Measurements from ENCODE around the gene FNDC3A. TPM values are rescaled to one million over a fixed set of nuclear protein-coding genes. Genes with fewer than 3 reads are reported as not detected.

FNDC3A gene
- total RNA-seq, 4 donors from 2014 or later = 21.9 to 59.7 (median 40.1) TPM

- Histone ChIP-seq H3K36me3 (peaks cover 0 to 2% (median 0%) of the 10 kb centered on the region in 4 donors), H3K27me3 (peaks cover 24% of the 10 kb centered on the region), H3K9me3 (no peaks in the 10 kb centered on the region), H3K27ac (no peak overlapping the region), H3K4me1 (peaks cover 0 to 26% (median 5%) of the 10 kb centered on the region in 4 donors), H3K4me3 (no peak overlapping the region)
- no peak for DNase-seq
- TF ChIP-seq POLR2A (IDR thresholded peaks at IDR 0.05) (no peak), EP300 (IDR thresholded peaks at IDR 0.05; ENCODE audit: low read depth) (no peak), CTCF (IDR thresholded peaks at IDR 0.05) (no peak), POLR2AphosphoS5 (IDR thresholded peaks at IDR 0.05) (no peak)
- intact Hi-C loops (cut with DNase I; ENCODE audit: low total_unique reads) (no loop called here), in situ Hi-C loops (cut with MboI; ENCODE audit: low pct_ligation_motif_present in 1 of 4, low pct_unique_long_range_greater_than_20kb in 1 of 4, low sequenced_read_pairs in 3 of 4) (no loop called here)
- 61 to 65% methylated on average over 4 to 6 of the region's 6 CpGs for WGBS, 2 donors (ENCODE audit: low coverage in 1 of 2)
These were observed 238.5 kb downstream of the FNDC3A start for GRCh38 chr13:49213997-49214916.

DNA sequence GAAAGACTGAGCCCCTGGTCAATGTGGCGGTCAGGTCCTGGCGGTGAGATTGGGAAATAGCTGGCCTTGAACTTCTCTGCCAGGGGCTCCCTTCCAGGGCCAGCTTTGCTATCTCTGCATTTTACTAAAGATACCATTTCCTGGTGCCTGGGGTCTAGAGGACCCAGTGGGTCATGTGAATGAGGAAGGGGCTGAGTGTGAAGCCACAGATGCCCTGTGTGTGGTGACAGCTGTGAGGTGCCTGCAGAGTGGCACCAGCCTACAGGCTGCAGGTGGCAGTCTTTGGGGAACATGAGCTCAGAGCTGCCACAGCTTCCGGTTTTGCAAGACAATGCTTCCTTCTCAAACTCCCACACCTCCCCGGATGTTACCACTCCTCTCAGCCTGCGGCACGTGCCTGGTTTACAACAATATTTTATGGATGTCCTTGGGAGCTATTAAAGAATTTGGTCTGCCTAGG lies 239.2 kb downstream of the FNDC3A start:
- in situ Hi-C loops (cut with MboI; ENCODE audit: low pct_ligation_motif_present in 1 of 4, low pct_unique_long_range_greater_than_20kb in 1 of 4, low sequenced_read_pairs in 3 of 4) = no loop called here
- Histone ChIP-seq H3K36me3 (no peaks in the 10 kb centered on the region), H3K9me3 (no peaks in the 10 kb centered on the region), H3K27ac (no peak overlapping the region), H3K27me3 (peaks cover 31% of the 10 kb centered on the region), H3K4me1 (peaks cover 0 to 33% (median 5%) of the 10 kb centered on the region in 4 donors), H3K4me3 (no peak overlapping the region)
- TF ChIP-seq POLR2A (IDR thresholded peaks at IDR 0.05) (no peak), EP300 (IDR thresholded peaks at IDR 0.05; ENCODE audit: low read depth) (no peak), CTCF (IDR thresholded peaks at IDR 0.05) (peak in 1 of 5 experiments; percentile 19), POLR2AphosphoS5 (IDR thresholded peaks at IDR 0.05) (no peak)
- 38% methylated on average over 6 of the region's 6 CpGs; no CpG with 5 or more reads in 1 of the 2 donors for WGBS, 2 donors (ENCODE audit: low coverage in 1 of 2)
- intact Hi-C loops (cut with DNase I; ENCODE audit: low total_unique reads) = no loop called here
- peak; percentile 45 for DNase-seq

GRCh38 chr13:49216334-49216733 lies 240.6 kb downstream of the FNDC3A start:
- Histone ChIP-seq H3K4me1 (peaks cover 6 to 41% (median 9%) of the 10 kb centered on the region in 4 donors), H3K27me3 (peaks cover 45% of the 10 kb centered on the region), H3K4me3 (no peak overlapping the region), H3K36me3 (no peaks in the 10 kb centered on the region), H3K9me3 (no peaks in the 10 kb centered on the region), H3K27ac (no peak overlapping the region)
- TF ChIP-seq EP300 (IDR thresholded peaks at IDR 0.05; ENCODE audit: low read depth) = no peak
- TF ChIP-seq CTCF (IDR thresholded peaks at IDR 0.05) = no peak
- TF ChIP-seq POLR2AphosphoS5 (IDR thresholded peaks at IDR 0.05) = no peak
- no peak for TF ChIP-seq POLR2A (IDR thresholded peaks at IDR 0.05)
- in situ Hi-C loops (cut with MboI; ENCODE audit: low pct_ligation_motif_present in 1 of 4, low pct_unique_long_range_greater_than_20kb in 1 of 4, low sequenced_read_pairs in 3 of 4) = no loop called here
- intact Hi-C loops (cut with DNase I; ENCODE audit: low total_unique reads) = no loop called here
- 82% methylated on average over 6 of the region's 6 CpGs; no CpG with 5 or more reads in 1 of the 2 donors for WGBS, 2 donors (ENCODE audit: low coverage in 1 of 2)
- DNase-seq = no peak

GRCh38 chr13:49217962-49218492 lies 242.3 kb downstream of the FNDC3A start:
- in situ Hi-C loops (cut with MboI; ENCODE audit: low pct_ligation_motif_present in 1 of 4, low pct_unique_long_range_greater_than_20kb in 1 of 4, low sequenced_read_pairs in 3 of 4) (no loop called here), intact Hi-C loops (cut with DNase I; ENCODE audit: low total_unique reads) (no loop called here)
- Histone ChIP-seq H3K27ac (no peak overlapping the region), H3K4me1 (peaks cover 6 to 41% (median 9%) of the 10 kb centered on the region in 4 donors), H3K4me3 (no peak overlapping the region), H3K27me3 (peaks cover 62% of the 10 kb centered on the region), H3K9me3 (no peaks in the 10 kb centered on the region), H3K36me3 (no peaks in the 10 kb centered on the region)
- no peak for DNase-seq
- WGBS, 2 donors (ENCODE audit: low coverage in 1 of 2) = 59 to 67% methylated on average over 12 to 17 of the region's 17 CpGs
- TF ChIP-seq POLR2AphosphoS5 (IDR thresholded peaks at IDR 0.05) = no peak
- no peak for TF ChIP-seq CTCF (IDR thresholded peaks at IDR 0.05)
- TF ChIP-seq POLR2A (IDR thresholded peaks at IDR 0.05) = no peak
- TF ChIP-seq EP300 (IDR thresholded peaks at IDR 0.05; ENCODE audit: low read depth) = no peak

Data from transverse colon (tissue), 4 donors.